ENCODE results near the gene DKK3. TPM values are rescaled to one million over a fixed set of nuclear protein-coding genes. Genes with fewer than 3 reads are reported as not detected.

DKK3 gene
- total and polyA plus RNA-seq, 2 of the 13 experiments (the other 11 are each of a cell fraction or from before 2014, with no cell fraction given): 0.09 to 0.67 TPM

- TF ChIP-seq CTCF (CRISPR knock-in tag; IDR thresholded peaks at IDR 0.05) (peak; percentile 86), POLR2AphosphoS5 (IDR thresholded peaks at IDR 0.05; ENCODE audit: low read depth, low read length) (no peak)
Measured at GRCh38 chr11:11966826-11967668, 41.4 kb downstream of the DKK3 start (continued).

- no peaks in the 10 kb centered on the region for H3K9me3 ChIP-seq (ENCODE audit: low read length)
- H3K27me3 ChIP-seq (ENCODE audit: control insufficient read depth in 1 of 2, insufficient read depth in 2 of 2, low read length in 2 of 2): peaks cover 4 to 23% of the 10 kb centered on the region in 2 experiments; a peak in 2 of 5 replicates
- H3K36me3 ChIP-seq (replicated peaks in 1 of 2; ENCODE audit: control insufficient read depth in 1 of 2, insufficient read depth in 2 of 2, low read length in 2 of 2): no peaks in the 10 kb centered on the region
- no peak for FAIRE-seq
- no peak overlapping the region for H3K27ac ChIP-seq (ENCODE audit: extremely low read length, insufficient read depth, low read length)
- BruUV-seq (replicated peaks): no TSS peak
- no peak overlapping the region for H2AFZ ChIP-seq (ENCODE audit: low read length)
- no peaks in the 10 kb centered on the region for H4K20me1 ChIP-seq (ENCODE audit: insufficient read depth, low read length)
- intact Hi-C loops (cut with micrococcal nuclease; ENCODE audit: unreplicated experiment): no loop called here
- ChIA-PET POLR2A (no interaction called here), CTCF (ENCODE audit: low intra/inter-chr PET ratio, low total read pairs) (interaction anchor here (0.6 to 1.3 kb wide), 2 partner anchors 37 to 168 kb away, joined by 3 read pairs; no protein-coding TSS in a partner anchor)
- TF ChIP-seq ZFP36L1 (CRISPR knock-in tag; IDR thresholded peaks at IDR 0.05) (no peak), BRF2 (CRISPR knock-in tag; IDR thresholded peaks at IDR 0.05) (no peak), FOXP1 (IDR thresholded peaks at IDR 0.05) (no peak), FOXP1 (CRISPR knock-in tag; IDR thresholded peaks at IDR 0.05) (no peak), ZNF710 (CRISPR knock-in tag; IDR thresholded peaks at IDR 0.05; ENCODE audit: borderline replicate concordance) (no peak), BORCS8-MEF2B (CRISPR knock-in tag; IDR thresholded peaks at IDR 0.05) (no peak), NFE2 (CRISPR knock-in tag; IDR thresholded peaks at IDR 0.05) (no peak), MAZ (IDR thresholded peaks at IDR 0.05; ENCODE audit: borderline replicate concordance, low read depth, low read length) (no peak), MAZ (CRISPR knock-in tag; IDR thresholded peaks at IDR 0.05; ENCODE audit: low read depth) (no peak), ATAD3A (CRISPR knock-in tag; IDR thresholded peaks at IDR 0.05) (no peak), HHEX (CRISPR knock-in tag; IDR thresholded peaks at IDR 0.05) (no peak), DMTF1 (CRISPR knock-in tag; IDR thresholded peaks at IDR 0.05) (no peak), MBNL3 (CRISPR knock-in tag; conservative IDR thresholded peaks at IDR 0.05) (no peak)
- no peak for DNase-seq (ENCODE audit: low spot score)
- no peak overlapping the region for H3K9ac ChIP-seq (ENCODE audit: insufficient read depth, low read depth, low read length)
- H3K4me1 ChIP-seq (ENCODE audit: insufficient read depth, low read length): peaks cover 6% of the 10 kb centered on the region; the same call in 1 of the 2 replicates
- H3K4me2 ChIP-seq (ENCODE audit: low read depth, low read length): no peak overlapping the region
- H3K4me3 ChIP-seq (replicated peaks in 1 of 3; ENCODE audit: insufficient read depth in 1 of 3, low read depth in 2 of 3, low read length in 3 of 3): no peak overlapping the region
- in situ Hi-C loops (cut with HindIII; ENCODE audit: extremely low pct_ligation_motif_present, low pct_unique_long_range_greater_than_20kb): no loop called here
- WGBS (ENCODE audit: low lambda C conversion rate): 70% methylated on average over 7 of the region's 7 CpGs
- H3K79me2 ChIP-seq (ENCODE audit: insufficient read depth, low read length): no peaks in the 10 kb centered on the region
- no peak for ATAC-seq
Measured at GRCh38 chr11:11966354-11966741, 42.1 kb downstream of the DKK3 start.

Data from HepG2 (cell line).